ENCODE measurements around the gene PADI3. TPM values are rescaled to one million over a fixed set of nuclear protein-coding genes. Genes with fewer than 3 reads are reported as not detected.

The PADI3 gene
- total RNA-seq, 1 experiment from 2014 or later = 0.61 TPM

DNA sequence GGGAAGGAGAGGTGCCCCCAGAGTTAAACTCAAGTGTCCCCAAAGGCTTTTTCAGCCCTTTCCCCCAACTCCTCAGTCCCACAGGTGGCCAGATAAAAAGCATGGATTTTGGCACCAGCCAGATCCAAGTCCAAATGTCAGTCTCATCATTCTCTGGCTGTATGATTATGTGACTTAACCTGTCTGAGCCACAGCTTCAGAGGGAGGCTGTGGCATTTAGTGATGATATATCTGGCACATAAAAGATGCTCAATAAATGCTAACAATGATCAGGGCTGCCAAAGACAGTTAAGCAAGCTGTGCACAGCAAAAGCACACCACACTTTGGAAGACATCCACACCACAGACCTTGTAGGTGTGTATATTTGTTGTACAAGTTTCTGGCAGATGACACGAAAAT, 5.6 kb upstream of the PADI3 start:
- TF ChIP-seq FOXP1 (CRISPR knock-in tag; IDR thresholded peaks at IDR 0.05; ENCODE audit: borderline replicate concordance) = no peak
- no peak for TF ChIP-seq ETV6 (CRISPR knock-in tag; IDR thresholded peaks at IDR 0.05)
- no peak for TF ChIP-seq RELA (CRISPR knock-in tag; IDR thresholded peaks at IDR 0.05; ENCODE audit: borderline replicate concordance)
- peaks cover 27% of the 10 kb centered on the region for H3K4me1 Mint-ChIP-seq
- no peak overlapping the region for H3K27ac Mint-ChIP-seq
- no peaks in the 10 kb centered on the region for H3K27me3 Mint-ChIP-seq (ENCODE audit: low read depth)
- ChIA-PET POLR2A (no interaction called here), CTCF (interaction anchor here (0.6 kb wide), 1 partner anchor 173 kb away, joined by 3 read pairs; no protein-coding TSS in a partner anchor)
- no peaks in the 10 kb centered on the region for H3K9me3 Mint-ChIP-seq
- no peaks in the 10 kb centered on the region for H3K36me3 Mint-ChIP-seq
- ATAC-seq (no peak), DNase-seq (ENCODE audit: low spot score) (no peak)
- H3K4me3 Mint-ChIP-seq = no peak overlapping the region

GRCh38 chr1:17244821-17245740, 3.8 kb upstream of the PADI3 start:
- CTCF ChIA-PET = interaction anchor here (0.6 to 2.3 kb wide), 8 partner anchors 8 to 258 kb away, joined by 3 to 12 read pairs (median 4); no protein-coding TSS in a partner anchor
- H3K36me3 Mint-ChIP-seq = no peaks in the 10 kb centered on the region
- no peak overlapping the region for H3K4me3 Mint-ChIP-seq

DNA sequence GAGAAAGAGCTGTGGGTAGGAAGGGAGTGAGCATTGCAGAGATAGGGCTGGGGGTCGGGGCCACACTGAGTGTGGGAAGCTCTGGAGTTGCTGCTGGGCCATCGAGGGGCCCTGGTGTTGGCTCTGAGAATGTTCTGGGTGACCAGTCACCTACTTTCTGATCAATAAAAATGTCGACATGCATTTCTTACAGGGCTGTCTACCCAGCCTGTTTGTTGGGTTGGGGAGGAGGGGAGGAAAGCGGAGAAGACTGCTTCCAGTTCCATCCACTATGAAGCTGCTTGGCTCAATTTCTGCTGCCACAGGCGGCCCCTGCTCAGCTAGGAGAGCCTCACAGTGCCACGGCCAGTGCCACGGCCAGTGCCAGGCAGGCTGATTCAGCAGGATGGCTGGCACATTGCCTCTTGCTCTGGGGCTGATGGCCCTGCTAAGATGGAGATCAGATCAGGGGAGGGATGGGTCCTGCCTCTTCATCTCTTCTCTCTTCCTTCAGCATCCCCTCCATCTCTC, 3.0 kb upstream of the PADI3 start:
- Mint-ChIP-seq H3K27ac (no peak overlapping the region), H3K9me3 (no peaks in the 10 kb centered on the region), H3K4me1 (peaks cover 22% of the 10 kb centered on the region), H3K36me3 (no peaks in the 10 kb centered on the region), H3K4me3 (no peak overlapping the region), H3K27me3 (ENCODE audit: low read depth) (no peaks in the 10 kb centered on the region)
- POLR2A ChIA-PET = no interaction called here
- ATAC-seq (no peak), DNase-seq (ENCODE audit: low spot score) (no peak)
- CTCF ChIA-PET = interaction anchor here (0.7 to 2.3 kb wide), 6 partner anchors 9 to 259 kb away, joined by 3 to 12 read pairs (median 4); no protein-coding TSS in a partner anchor
- TF ChIP-seq, protein P1, sequence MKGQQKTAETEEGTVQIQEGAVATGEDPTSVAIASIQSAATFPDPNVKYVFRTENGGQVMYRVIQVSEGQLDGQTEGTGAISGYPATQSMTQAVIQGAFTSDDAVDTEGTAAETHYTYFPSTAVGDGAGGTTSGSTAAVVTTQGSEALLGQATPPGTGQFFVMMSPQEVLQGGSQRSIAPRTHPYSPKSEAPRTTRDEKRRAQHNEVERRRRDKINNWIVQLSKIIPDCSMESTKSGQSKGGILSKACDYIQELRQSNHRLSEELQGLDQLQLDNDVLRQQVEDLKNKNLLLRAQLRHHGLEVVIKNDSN (CRISPR knock-in tag; IDR thresholded peaks at IDR 0.05) = no peak
- TF ChIP-seq NFATC4 (CRISPR knock-in tag; IDR thresholded peaks at IDR 0.05) (no peak), ATF2 (CRISPR knock-in tag; IDR thresholded peaks at IDR 0.05; ENCODE audit: borderline replicate concordance, low read depth) (no peak), ZNF281 (CRISPR knock-in tag; IDR thresholded peaks at IDR 0.05) (no peak), MYBL2 (CRISPR knock-in tag; IDR thresholded peaks at IDR 0.05) (no peak), NFE2L1 (CRISPR knock-in tag; IDR thresholded peaks at IDR 0.05) (no peak), ZMAT4 (CRISPR knock-in tag; IDR thresholded peaks at IDR 0.05) (no peak), IRF2 (CRISPR knock-in tag; IDR thresholded peaks at IDR 0.05; ENCODE audit: borderline replicate concordance, low read depth) (no peak)
- TF ChIP-seq, protein P2, sequence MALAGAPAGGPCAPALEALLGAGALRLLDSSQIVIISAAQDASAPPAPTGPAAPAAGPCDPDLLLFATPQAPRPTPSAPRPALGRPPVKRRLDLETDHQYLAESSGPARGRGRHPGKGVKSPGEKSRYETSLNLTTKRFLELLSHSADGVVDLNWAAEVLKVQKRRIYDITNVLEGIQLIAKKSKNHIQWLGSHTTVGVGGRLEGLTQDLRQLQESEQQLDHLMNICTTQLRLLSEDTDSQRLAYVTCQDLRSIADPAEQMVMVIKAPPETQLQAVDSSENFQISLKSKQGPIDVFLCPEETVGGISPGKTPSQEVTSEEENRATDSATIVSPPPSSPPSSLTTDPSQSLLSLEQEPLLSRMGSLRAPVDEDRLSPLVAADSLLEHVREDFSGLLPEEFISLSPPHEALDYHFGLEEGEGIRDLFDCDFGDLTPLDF (CRISPR knock-in tag; IDR thresholded peaks at IDR 0.05) = no peak
- TF ChIP-seq, protein P3, sequence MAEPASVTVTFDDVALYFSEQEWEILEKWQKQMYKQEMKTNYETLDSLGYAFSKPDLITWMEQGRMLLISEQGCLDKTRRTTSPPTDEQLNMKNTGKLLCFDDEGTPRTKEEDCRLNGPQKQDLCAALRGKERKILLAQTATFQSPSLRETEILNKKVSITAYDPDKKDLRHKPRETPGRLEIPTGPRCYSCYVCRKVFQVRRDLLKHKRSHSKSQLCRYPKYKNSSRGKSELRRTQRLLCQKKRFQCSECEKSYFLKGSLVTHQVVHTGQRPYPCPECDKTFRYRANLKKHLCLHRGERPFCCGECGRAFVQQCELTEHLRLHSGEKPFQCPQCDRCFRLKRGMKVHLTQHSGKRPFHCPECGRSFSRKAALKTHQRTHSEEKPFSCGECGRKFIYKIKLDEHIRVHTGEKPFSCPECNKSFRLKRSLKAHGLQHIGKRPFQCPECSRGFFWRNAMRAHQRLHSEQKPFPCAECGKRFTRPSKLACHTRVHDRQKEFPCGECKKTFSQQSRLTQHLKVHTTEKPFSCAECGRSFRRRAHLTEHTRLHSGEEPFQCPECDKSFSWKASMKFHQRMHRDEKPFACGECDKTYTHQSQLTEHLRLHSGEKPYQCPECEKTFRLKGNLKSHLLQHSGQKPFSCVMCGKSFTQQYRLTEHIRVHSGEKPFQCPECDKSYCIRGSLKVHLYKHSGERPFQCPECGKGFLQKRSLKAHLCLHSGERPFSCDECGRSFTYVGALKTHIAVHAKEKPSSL (CRISPR knock-in tag; conservative IDR thresholded peaks at IDR 0.05) = no peak

More at GRCh38 chr1:17244821-17245740, 3.8 kb upstream of the PADI3 start:
- DNase-seq (ENCODE audit: low spot score) (no peak), ATAC-seq (no peak; the same call in 1 of the 2 replicates)
- Mint-ChIP-seq H3K4me1 (peaks cover 22% of the 10 kb centered on the region), H3K27me3 (ENCODE audit: low read depth) (no peaks in the 10 kb centered on the region), H3K27ac (no peak overlapping the region), H3K9me3 (no peaks in the 10 kb centered on the region)
- TF ChIP-seq PREB (CRISPR knock-in tag; IDR thresholded peaks at IDR 0.05; ENCODE audit: borderline replicate concordance) = no peak
- no peak for TF ChIP-seq MLX (CRISPR knock-in tag; IDR thresholded peaks at IDR 0.05)
- TF ChIP-seq FOXP1 (CRISPR knock-in tag; IDR thresholded peaks at IDR 0.05; ENCODE audit: borderline replicate concordance) = no peak
- POLR2A ChIA-PET = no interaction called here

Measured in WTC11 (cell line).